GM21737 (cell line): Measurements from ENCODE around the gene TBC1D16.

Experiments used
- ATAC-seq: cut with Tn5 transposase; IDR thresholded peaks from one replicate; pipeline ENCODE4 v1.9.1; 2021; ENCODE audit warnings: mild to moderate bottlenecking, moderate library complexity; ENCODE audit not compliant: unreplicated experiment

TBC1D16 gene

GRCh38 chr17:79952901-79953300, 82.8 kb downstream of the TBC1D16 start:
- no peak for ATAC-seq

DNA sequence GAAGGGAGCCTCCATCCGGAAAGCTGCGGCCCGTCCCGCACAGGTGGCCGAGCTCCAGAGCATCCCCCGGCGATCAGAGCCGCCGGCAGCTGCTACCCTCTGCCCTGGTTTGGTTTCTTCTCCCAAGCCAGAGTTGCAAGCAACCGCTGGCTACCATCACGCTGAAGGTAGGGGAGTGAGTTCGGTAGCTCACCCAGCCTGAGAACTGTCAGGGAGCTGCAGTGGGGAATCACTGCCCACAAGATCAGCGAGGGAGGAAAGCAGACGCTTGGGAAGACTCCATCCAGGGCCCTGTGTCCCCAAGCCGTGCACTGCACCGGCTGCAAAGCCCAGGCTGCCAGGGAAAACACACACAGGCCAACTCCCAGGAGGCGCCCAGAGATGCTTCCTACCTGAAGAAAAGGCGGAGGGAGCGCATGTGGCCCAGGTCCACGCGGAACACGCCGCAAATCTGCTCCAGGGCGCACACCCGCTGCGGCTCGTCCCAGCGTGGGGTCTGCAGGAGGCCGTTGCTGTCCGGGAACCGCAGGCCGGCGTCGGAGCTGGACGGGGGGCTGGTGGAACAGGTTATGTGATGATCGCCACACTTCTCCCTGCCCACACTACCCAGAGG, 83.3 kb downstream of the TBC1D16 start:
- ATAC-seq = no peak

GRCh38 chr17:79951361-79952264, 84.1 kb downstream of the TBC1D16 start:
- no peak for ATAC-seq

DNA sequence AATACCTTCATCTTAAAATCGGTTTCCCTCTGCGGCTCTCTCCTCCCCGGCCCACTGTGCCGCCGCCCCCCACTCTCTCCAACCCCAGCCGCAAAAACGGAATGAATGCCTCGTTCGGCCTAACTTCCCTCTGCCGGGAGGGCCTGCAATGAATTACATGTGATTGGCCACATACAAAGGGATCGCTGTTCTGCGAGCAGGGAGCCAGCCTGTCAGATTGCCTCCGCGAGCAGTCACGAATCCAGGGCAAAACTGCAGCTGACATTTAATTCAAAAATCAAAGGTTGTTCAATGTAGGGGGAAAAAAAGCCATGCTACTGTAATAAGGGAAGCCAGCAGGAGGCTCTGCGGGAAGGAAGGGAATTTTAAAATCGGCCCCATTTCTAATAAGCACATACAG, 84.9 kb downstream of the TBC1D16 start:
- ATAC-seq = no peak

- ATAC-seq = no peak
Observed at GRCh38 chr17:79950306-79950705, 85.4 kb downstream of the TBC1D16 start.

GRCh38 chr17:79949656-79950209, 85.9 kb downstream of the TBC1D16 start:
- ATAC-seq = no peak

DNA sequence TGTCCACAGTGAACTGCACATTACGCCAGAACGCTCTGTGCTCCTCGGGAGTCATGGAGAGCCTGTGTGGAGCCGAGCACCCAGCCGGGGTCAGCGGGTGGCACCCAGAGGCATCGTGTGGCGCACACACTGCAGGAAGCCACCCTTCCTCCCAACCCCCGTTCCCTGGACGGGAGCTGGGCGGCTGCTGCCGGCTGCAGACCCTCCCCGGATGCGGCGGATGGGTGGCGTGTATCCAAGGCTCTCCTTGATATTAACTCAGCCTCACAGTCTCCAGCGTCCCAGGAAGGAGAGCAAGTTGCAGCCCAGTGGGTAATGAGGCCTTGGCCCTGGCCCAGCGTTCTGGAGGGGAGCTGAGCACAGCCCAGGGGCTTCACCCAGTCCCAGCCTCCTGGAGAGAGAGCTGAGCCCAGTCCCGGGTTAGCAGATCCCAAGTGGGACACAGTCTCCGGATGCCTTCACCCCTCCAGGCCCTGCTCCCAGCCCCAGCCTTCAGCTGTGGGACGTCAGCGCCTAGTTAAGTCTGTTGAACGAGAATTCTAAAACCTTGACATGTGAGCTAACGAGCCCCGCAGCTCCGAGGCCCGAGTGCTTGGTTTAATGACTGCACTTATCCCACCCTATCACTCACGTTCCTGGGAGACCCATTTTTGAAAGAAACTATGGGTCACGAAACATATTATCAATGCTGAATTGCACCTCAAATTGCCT, 86.6 kb downstream of the TBC1D16 start:
- ATAC-seq = no peak

- no peak for ATAC-seq
Observed at GRCh38 chr17:79948406-79948944, 87.2 kb downstream of the TBC1D16 start.

DNA sequence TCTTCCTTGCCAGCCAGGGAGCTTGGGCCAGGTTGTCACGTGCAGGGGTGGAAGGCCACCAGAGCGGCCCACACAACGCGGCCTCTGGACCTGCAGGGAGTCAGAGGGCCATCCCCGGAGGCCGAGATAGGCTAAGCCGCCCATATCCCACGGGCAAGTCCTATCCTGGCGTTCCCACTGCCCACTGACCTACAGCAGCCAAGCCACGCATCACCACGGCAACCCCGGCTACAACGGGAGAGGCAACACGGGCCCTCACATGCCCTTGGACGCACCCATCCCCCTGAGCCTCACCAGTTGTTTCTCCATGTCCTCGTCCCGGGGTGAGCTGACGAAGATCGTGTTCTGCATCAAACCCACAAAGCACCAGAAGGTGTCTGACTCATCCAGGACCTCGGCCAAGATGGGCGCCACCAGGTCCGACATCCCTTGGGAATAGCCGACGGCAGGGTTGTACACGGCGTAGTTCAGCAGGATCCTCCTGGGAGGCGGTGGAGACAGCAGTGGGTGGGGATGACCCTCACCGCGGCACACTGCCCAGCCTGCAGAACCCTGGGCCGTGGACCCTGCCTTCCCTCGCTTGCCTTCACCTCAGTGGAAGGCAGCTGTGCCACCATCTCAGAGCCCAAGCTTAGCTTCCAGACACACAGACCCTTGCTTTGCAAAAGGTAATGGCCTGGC, 88.2 kb downstream of the TBC1D16 start:
- no peak for ATAC-seq

GRCh38 chr17:79946352-79947231, 89.1 kb downstream of the TBC1D16 start:
- ATAC-seq = no peak

DNA sequence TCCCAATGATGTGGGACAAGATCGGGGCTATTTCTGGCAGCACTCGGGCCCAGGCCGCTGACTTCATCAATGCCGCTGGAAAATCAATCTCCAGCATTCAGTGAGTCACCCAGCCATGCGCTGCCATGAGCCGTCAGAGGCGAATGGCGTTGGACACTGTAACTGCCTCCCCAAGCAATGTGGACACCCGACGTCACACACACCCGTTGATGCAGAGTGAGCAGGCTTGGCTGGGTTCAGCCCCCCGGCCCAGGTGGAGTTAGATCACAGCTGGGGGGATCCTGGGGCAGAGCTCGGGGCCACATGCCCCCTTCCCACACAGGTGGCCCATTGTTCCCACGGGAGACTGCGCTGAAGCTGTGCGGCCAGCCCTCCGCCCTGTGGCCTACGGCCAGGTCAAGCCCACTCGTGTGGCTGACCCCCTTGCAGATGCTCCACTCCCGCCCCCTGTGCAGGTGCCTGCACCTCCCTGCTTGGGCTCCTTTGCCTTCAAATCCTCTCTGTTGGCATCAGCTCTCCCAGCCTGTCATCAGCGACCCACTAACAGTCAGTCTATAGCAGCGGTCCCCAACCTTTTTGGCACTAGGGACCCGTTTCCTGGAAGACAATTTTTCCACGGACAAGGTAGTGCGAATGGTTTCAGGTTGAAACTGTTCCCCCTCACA, 89.9 kb downstream of the TBC1D16 start:
- no peak for ATAC-seq

DNA sequence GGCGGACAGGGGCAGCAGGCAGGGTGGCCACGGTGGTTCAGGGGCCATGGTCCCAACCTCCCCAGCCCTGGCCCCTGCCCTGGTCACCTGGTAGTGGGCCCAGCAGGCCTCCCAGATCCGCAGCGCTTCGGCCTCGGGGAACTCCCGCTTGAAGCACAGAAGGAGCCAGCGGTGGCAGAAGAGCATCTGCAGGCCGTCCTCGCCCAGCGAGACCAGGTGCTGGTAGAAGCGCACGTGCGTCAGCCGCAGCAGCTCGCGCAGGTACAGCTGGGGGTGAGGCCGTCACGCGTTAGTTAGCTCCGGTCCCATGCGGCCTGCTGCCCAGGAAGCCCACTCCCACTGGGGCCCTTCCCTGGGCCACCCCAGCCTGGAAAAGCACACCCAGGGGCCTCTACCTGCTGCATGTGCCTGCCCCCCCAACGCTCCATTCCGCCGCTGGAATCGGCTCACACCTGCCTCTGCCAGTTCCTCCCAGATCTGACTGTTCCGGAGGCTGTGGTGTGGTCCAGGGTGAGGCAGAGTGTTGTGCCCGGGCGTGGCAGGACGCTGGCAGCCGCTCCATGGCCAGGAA, 90.8 kb downstream of the TBC1D16 start:
- no peak for ATAC-seq

DNA sequence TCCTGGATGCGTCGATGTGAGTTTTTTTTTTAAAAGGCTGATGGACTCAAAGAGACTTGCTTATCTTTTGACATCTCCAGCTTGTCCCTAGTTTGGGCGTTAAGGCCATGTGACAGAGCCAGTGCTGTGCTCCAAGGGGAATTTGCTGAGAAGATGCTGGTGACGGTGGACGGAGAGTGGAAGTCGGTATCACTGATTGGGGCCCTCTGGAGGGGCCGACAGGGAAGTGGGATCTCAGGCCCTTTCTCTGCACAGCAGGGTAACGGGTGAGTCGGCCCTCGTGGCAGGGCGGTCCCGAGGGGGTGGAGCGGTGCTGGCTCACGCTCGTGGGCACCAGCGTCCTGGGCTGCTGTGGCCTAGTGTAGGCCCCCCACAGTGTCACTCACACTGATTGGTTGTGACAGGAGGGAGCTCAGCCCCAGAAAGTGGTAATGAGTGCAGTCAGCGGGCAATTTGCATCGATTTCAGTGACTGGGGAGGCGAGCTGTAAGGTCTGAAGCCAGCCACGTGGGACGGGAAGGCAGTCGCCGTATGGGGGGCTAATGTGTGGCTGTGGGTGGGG, 91.3 kb downstream of the TBC1D16 start:
- ATAC-seq = no peak

DNA sequence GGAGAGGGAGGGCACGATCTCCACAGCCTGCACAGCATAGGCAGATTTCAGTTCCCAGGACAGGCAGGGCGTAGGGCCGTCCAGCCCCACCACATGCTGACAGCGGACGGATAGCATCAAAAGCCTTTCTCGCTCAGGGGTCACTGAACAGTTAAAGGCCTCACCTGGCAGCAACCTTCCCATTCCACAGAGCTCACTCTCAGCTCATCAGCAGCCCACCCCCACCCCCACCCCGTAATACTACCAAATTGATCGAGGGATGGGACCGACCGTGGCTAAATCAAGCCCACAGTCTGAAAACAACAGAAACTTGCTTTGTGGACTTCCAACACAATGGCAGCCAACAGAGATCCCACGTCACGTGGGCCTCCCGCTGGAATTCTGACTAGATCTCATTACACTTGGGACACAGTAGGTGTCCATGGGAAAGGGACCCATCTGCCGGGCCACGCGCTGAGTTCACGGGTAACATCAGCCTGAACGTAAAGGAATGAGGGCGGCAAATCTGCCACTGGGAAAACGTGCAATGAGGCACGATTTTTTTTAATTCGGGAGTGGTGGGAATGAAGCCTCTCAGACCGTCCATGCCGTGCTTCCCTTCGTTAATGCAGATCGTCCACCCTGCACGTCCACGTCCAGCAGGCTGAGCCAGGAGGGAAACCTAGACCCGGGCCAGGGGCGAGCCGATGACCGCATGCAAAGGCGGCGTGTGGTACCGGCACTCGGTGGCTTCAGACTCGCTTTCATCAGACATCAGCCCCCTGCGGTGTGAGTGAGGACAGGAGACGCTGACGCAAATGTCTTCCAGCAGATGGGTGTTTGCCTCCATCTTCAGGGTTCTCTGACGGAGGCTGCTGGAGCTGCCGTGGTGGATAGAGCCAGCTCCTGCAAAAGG, 92.1 kb downstream of the TBC1D16 start:
- ATAC-seq = no peak

- ATAC-seq = no peak
Observed at GRCh38 chr17:79942591-79943346, 92.9 kb downstream of the TBC1D16 start.

DNA sequence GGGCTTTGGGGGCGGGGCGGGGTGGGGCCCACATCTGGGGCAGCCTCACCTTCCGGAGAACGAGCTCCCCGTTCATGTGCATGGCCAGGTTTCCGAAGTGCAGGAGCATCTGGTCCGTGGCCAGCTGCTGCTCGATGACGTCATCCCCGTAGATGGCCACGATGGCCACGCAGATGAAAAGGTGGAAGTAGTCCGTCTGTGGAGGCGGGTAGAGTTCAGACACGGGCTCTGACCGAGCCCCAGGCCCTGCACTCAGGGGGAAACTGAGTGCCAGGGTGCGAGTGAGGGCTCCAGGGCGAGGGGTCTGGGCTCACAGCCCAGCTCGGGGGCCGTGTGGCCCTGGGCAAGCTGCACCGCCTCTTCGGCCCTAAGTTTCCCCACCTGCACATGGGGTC, 93.7 kb downstream of the TBC1D16 start:
- ATAC-seq = no peak
